Measurements from ENCODE around the gene PRKN. TPM values are rescaled to one million over a fixed set of nuclear protein-coding genes. Genes with fewer than 3 reads are reported as not detected.

The PRKN gene
- total RNA-seq, 2 donors from 2014 or later = 10.7 to 21.2 TPM

- no peaks in the 10 kb centered on the region for H3K4me1 ChIP-seq (replicated peaks)
- WGBS = 43% methylated on average over 2 of the region's 2 CpGs
- no peaks in the 10 kb centered on the region for H3K36me3 ChIP-seq
- no peaks in the 10 kb centered on the region for H3K27me3 ChIP-seq (replicated peaks; ENCODE audit: insufficient read depth)
- no peaks in the 10 kb centered on the region for H3K9me3 ChIP-seq
- no peak overlapping the region for H3K4me3 ChIP-seq
- H3K27ac ChIP-seq = no peak overlapping the region
- DNase-seq (ENCODE audit: low spot score) = no peak
- intact Hi-C loops (cut with DNase I) = no loop called here
- TF ChIP-seq POLR2AphosphoS5 (IDR thresholded peaks at IDR 0.05) (no peak), POLR2A (IDR thresholded peaks at IDR 0.05) (no peak), CTCF (IDR thresholded peaks at IDR 0.05) (no peak)
Observed at GRCh38 chr6:162474722-162475121, 252.8 kb downstream of the PRKN start.

GRCh38 chr6:162471842-162472241 lies 255.7 kb downstream of the PRKN start:
- Histone ChIP-seq H3K27me3 (replicated peaks; ENCODE audit: insufficient read depth) (no peaks in the 10 kb centered on the region), H3K4me1 (replicated peaks) (no peaks in the 10 kb centered on the region), H3K4me3 (no peak overlapping the region), H3K27ac (no peak overlapping the region), H3K9me3 (no peaks in the 10 kb centered on the region), H3K36me3 (no peaks in the 10 kb centered on the region)
- intact Hi-C loops (cut with DNase I) = no loop called here
- WGBS = 88% methylated on average over 2 of the region's 2 CpGs
- DNase-seq (ENCODE audit: low spot score) = no peak
- TF ChIP-seq CTCF (IDR thresholded peaks at IDR 0.05) (no peak), POLR2AphosphoS5 (IDR thresholded peaks at IDR 0.05) (no peak), POLR2A (IDR thresholded peaks at IDR 0.05) (no peak)

GRCh38 chr6:162468326-162468725 lies 259.2 kb downstream of the PRKN start:
- no peak for TF ChIP-seq CTCF (IDR thresholded peaks at IDR 0.05)
- TF ChIP-seq POLR2A (IDR thresholded peaks at IDR 0.05) = no peak
- no peak for TF ChIP-seq POLR2AphosphoS5 (IDR thresholded peaks at IDR 0.05)
- H3K27ac ChIP-seq = no peak overlapping the region
- H3K9me3 ChIP-seq = no peaks in the 10 kb centered on the region
- H3K4me1 ChIP-seq (replicated peaks) = no peaks in the 10 kb centered on the region
- intact Hi-C loops (cut with DNase I) = no loop called here
- WGBS = 24% methylated on average over 2 of the region's 2 CpGs
- H3K4me3 ChIP-seq = no peak overlapping the region
- H3K27me3 ChIP-seq (replicated peaks; ENCODE audit: insufficient read depth) = no peaks in the 10 kb centered on the region
- no peaks in the 10 kb centered on the region for H3K36me3 ChIP-seq
- DNase-seq (ENCODE audit: low spot score) = no peak

- no peaks in the 10 kb centered on the region for H3K36me3 ChIP-seq
- no peaks in the 10 kb centered on the region for H3K27me3 ChIP-seq (replicated peaks; ENCODE audit: insufficient read depth)
- no peak overlapping the region for H3K4me3 ChIP-seq
- no peak overlapping the region for H3K27ac ChIP-seq
- WGBS = 93% methylated on average over 9 of the region's 9 CpGs
- no peak for TF ChIP-seq POLR2AphosphoS5 (IDR thresholded peaks at IDR 0.05)
- no peaks in the 10 kb centered on the region for H3K9me3 ChIP-seq
- intact Hi-C loops (cut with DNase I) = no loop called here
- DNase-seq (ENCODE audit: low spot score) = no peak
- no peaks in the 10 kb centered on the region for H3K4me1 ChIP-seq (replicated peaks)
Observed at GRCh38 chr6:162467679-162468078, 259.9 kb downstream of the PRKN start.

GRCh38 chr6:162463576-162463975 lies 264.0 kb downstream of the PRKN start:
- TF ChIP-seq POLR2AphosphoS5 (IDR thresholded peaks at IDR 0.05) (no peak), POLR2A (IDR thresholded peaks at IDR 0.05) (no peak), CTCF (IDR thresholded peaks at IDR 0.05) (no peak)

More at GRCh38 chr6:162463576-162463975, 264.0 kb downstream of the PRKN start:
- DNase-seq (ENCODE audit: low spot score) = no peak
- WGBS = 53% methylated on average over 1 of the region's 1 CpG
- Histone ChIP-seq H3K4me3 (no peak overlapping the region), H3K27ac (no peak overlapping the region), H3K9me3 (no peaks in the 10 kb centered on the region), H3K36me3 (no peaks in the 10 kb centered on the region), H3K27me3 (replicated peaks; ENCODE audit: insufficient read depth) (no peaks in the 10 kb centered on the region), H3K4me1 (replicated peaks) (no peaks in the 10 kb centered on the region)
- intact Hi-C loops (cut with DNase I) = no loop called here
